NCI-H1092 (cell line): ENCODE measurements around the gene EFNB1.
A peak's percentile ranks its signal among the peaks of the same experiment; 100 is the strongest.
"Not testable (repeated sequence)": the region's sequence is repeated elsewhere in the genome, so short reads cannot be mapped to it uniquely, and the experiment has no call there.

Experiments used
- DNase-seq: peaks from one replicate; lab custom pipeline; 2025; lab: John Stamatoyannopoulos, UW

EFNB1 gene

GRCh38 chrX:68828740-68829581, at the start of gene EFNB1:
Gene EFNB1, plus strand, starts transcription at chrX:68829021. Its CDS starts 756 bp downstream, at chrX:68829777.
- peak; percentile 95 for DNase-seq

- not testable (repeated sequence) for DNase-seq
These were observed 47.5 kb upstream of the EFNB1 start for GRCh38 chrX:68781295-68781694.

GRCh38 chrX:68784816-68785215, 44.0 kb upstream of the EFNB1 start:
- no peak for DNase-seq

GRCh38 chrX:68786581-68786980, 42.2 kb upstream of the EFNB1 start:
- DNase-seq: not testable (repeated sequence)

GRCh38 chrX:68789966-68790365, 38.9 kb upstream of the EFNB1 start:
- DNase-seq: no peak

DNA sequence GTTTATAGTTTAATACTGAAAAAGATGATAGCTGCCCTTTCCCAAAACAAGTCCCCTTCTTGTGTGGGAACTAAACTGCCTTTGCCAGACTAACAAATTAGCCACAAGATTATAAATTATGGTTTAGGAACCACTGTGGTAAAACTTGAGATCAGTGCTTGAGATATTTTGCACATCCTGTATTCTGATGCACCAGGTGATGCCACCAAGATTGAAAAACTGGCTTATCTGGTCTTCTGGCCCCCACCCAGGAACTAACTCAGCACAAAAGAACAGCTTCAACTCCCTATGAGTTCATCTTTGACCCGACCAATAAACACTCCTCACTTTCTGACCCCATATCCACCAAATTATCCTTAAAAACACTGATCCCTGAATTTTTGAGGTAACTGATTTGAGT, 36.7 kb upstream of the EFNB1 start:
- no peak for DNase-seq

DNA sequence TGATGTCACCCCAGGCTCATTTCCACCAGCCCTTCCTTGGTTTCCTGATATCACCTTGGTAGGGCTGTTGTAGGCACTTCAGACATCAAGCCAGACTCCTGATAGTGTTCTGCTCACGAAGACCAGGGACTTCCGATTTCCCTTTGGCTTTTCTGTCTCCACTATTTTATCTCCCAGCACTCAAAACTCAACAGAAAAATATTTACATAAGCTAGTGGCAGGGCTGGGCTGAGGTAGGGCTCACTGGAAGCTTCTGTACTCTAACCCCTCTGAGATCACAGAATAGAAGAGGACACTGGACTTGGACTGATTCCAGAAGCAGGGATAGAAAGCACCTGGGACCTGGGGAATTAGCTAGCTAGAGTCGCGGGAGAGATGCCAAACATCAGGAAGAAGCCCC, 34.4 kb upstream of the EFNB1 start:
- no peak for DNase-seq

DNA sequence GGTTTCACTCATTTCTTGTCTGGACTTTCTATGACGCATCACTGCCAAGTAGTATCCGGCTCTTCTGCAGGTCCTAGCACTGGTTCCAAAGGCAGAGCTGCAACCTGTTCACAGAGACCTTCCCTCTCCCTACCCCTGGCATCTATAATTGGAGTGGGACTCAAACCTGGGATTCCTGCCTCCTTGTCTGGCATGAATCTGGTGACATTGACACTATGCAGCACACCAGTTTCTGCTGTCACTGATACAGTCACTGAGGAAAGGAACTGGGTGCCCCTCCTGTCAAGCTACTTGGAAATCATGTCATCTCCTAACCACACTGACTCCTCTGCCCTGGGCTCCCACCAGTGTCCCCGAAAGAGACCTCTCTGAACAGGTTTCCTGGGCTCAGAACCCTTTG, 33.1 kb upstream of the EFNB1 start:
- DNase-seq: no peak

GRCh38 chrX:68798400-68798799, 30.4 kb upstream of the EFNB1 start:
- not testable (repeated sequence) for DNase-seq

DNA sequence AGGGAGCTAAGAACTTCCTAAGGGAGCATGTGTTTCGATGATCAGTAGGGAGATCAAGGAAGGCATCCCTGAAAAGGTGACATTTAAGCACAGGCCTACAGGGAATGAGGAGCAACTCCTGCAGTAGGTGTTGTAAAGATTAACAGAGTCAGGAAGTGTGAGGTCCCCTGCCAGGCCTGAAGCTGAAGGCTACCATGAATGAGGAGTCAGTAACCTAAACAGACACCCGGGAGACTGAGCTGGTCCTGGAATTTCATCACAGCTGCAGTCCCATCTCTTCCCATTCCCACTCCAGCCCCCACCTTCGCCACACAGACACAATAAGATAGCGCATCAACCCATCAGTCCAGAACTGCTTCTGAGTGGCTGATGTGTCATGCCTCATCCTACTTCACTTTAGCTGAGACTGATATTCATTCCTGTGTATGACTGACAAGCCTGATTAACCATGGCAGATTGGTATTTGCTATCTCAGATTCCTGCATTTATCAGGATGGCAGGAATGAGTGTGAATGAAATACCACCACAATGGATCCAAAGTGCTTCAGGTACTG, 27.0 kb upstream of the EFNB1 start:
- DNase-seq: no peak

- DNase-seq: no peak
These were observed 21.0 kb upstream of the EFNB1 start for GRCh38 chrX:68807818-68808217.

- peak; percentile 22 for DNase-seq
These were observed 20.0 kb upstream of the EFNB1 start for GRCh38 chrX:68808686-68809357.

- no peak for DNase-seq
These were observed 8.2 kb upstream of the EFNB1 start for GRCh38 chrX:68820476-68821110.

GRCh38 chrX:68821616-68822015, 7.2 kb upstream of the EFNB1 start:
- no peak for DNase-seq

DNA sequence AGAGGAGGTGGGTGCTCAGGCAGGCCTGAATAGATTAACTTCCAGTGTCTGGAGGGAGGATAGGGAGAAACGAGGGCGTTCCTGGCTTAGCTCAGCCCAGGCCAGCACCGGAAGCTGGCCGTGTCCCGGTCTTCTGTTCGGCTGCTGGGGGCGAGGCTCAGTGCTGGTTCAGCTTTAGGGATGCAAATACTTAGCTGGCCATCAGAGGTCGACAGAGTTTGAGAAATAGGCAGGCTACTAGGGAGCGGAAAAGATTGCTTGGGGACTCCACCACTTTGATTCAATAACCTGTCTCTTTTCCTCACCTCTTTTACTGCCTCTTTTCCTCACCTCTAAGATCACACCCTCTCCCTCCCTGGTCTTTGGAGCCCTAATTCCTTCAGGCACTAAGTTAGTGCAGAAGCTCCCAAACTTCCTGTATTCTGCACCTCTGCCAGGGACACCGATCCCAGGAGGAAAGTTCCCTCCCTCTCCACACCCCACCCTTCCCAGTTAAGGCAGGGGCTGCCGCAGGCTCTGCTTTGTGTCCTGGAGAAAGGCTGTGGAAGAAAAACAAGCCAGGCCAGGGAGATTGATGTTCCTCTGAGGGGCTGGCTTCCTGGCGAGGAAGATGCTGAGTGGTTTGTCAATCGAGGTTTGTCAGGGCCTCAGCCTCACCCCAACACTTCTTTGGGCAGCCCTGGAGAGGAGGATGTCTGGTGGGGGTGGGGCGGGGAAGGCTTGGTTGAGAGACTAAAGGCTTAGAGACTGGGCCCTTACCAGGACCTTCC, 6.0 kb upstream of the EFNB1 start:
- DNase-seq: peak; percentile 28

GRCh38 chrX:68823413-68824151, 5.2 kb upstream of the EFNB1 start:
- no peak for DNase-seq

GRCh38 chrX:68824152-68824433, 4.7 kb upstream of the EFNB1 start:
- no peak for DNase-seq

GRCh38 chrX:68824565-68825125, 4.2 kb upstream of the EFNB1 start:
- DNase-seq: no peak

DNA sequence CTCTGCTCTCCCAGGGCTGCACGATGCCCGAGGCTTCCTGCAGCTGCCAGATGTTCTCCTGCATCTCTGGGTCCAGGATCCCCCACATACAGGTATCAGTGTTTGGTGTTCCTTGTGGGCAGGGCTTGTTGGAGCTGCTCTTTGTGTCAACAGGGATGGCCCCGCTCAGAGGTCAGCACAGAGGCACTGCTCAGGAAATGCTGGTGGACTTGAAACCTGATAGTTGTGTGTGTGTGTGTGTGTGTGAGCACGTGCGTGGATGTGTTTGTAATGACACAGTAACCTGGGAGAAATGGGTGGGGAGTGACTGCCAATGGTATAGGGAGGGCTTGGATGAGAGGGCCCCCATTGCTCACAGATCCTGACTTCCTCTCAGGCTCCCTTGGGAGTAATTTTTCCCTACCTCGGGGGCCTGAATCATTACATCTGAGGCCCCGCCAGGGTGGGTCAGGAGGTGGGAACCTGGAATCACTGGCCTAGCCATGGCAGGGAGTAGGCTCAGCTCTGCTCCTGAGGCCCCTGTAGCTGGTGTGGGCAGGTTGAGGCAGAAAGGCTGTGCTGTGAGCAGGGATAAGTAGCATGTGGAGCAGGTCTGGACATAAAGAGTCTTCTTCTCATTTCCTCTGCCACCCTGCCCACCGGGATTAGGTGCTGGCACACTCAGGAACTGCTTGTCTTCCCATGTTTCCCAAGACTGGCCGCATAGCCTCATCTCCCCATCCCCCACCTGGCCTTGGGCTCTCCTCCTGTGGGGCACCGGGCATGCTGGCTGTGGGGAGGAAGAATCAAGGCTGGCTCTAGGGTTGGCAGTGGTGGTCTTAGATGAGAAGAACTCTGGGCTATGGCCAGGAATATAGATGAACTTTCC, 2.5 kb upstream of the EFNB1 start:
- no peak for DNase-seq

- DNase-seq: no peak
These were observed 1.6 kb upstream of the EFNB1 start for GRCh38 chrX:68827256-68827655.
